ENCODE measurements around the gene WNT7B. TPM values are rescaled to one million over a fixed set of nuclear protein-coding genes. Genes with fewer than 3 reads are reported as not detected.
A peak's percentile ranks its signal among the peaks of the same experiment; 100 is the strongest.

Gene WNT7B
- total RNA-seq, 6 experiments from 2014 or later, result 0.10 to 0.12 TPM; not detected in 4

DNA sequence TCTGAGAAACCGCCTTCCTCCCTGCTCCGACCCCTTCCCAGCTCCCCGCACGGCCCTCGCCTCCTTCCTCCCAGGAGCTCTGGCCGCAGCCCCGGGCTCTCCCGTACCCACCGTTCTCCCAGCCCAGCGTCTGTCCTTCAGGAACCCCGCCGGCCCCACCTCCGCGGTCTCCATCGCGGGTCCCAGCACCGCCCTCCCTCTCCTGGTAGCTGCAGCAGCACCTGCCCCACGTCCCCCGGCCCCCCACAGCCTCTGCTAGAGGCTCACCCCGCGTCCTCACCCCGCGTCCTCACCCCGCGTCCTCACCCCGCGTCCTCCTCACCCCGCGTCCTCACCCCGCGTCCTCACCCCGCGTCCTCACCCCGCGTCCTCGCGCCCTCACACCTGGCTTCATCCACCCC lies 85.9 kb downstream of the WNT7B start:
- H3K27me3 ChIP-seq, result no peaks in the 10 kb centered on the region
- H3K9me3 ChIP-seq, result no peaks in the 10 kb centered on the region
- H3K4me1 ChIP-seq, result no peaks in the 10 kb centered on the region
- H3K4me3 ChIP-seq, result no peak overlapping the region
- intact Hi-C loops (cut with DNase I), result no loop called here
- no peak overlapping the region for H3K27ac ChIP-seq
- DNase-seq (peak in 1 of 3 donors; percentile 52), ATAC-seq (no peak)
- no peaks in the 10 kb centered on the region for H3K36me3 ChIP-seq
- TF ChIP-seq POLR2A (IDR thresholded peaks at IDR 0.05), result no peak
- TF ChIP-seq, protein P1, sequence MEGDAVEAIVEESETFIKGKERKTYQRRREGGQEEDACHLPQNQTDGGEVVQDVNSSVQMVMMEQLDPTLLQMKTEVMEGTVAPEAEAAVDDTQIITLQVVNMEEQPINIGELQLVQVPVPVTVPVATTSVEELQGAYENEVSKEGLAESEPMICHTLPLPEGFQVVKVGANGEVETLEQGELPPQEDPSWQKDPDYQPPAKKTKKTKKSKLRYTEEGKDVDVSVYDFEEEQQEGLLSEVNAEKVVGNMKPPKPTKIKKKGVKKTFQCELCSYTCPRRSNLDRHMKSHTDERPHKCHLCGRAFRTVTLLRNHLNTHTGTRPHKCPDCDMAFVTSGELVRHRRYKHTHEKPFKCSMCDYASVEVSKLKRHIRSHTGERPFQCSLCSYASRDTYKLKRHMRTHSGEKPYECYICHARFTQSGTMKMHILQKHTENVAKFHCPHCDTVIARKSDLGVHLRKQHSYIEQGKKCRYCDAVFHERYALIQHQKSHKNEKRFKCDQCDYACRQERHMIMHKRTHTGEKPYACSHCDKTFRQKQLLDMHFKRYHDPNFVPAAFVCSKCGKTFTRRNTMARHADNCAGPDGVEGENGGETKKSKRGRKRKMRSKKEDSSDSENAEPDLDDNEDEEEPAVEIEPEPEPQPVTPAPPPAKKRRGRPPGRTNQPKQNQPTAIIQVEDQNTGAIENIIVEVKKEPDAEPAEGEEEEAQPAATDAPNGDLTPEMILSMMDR (IDR thresholded peaks at IDR 0.05), result no peak
- WGBS (ENCODE audit: insufficient coverage, low coverage, low lambda C conversion rate, missing lambda C conversion rate), result 81% methylated on average over 25 of the region's 37 CpGs

DNA sequence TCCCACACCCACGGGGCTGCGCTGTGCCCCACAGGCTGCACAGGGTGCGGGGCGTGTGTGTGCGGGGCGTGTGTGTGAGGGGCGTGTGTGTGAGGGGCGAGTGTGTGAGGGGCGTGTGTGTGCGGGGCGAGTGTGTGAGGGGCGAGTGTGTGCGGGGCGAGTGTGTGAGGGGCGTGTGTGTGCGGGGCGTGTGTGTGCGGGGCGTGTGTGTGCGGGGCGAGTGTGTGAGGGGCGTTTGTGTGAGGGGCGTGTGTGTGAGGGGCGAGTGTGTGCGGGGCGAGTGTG lies 86.7 kb downstream of the WNT7B start:
- H3K27ac ChIP-seq, result no peak overlapping the region
- 96% methylated on average over 26 of the region's 26 CpGs for WGBS (ENCODE audit: insufficient coverage, low coverage, low lambda C conversion rate, missing lambda C conversion rate)
- H3K36me3 ChIP-seq, result no peaks in the 10 kb centered on the region
- no peaks in the 10 kb centered on the region for H3K9me3 ChIP-seq
- DNase-seq (no peak), ATAC-seq (no peak)
- intact Hi-C loops (cut with DNase I), result no loop called here
- no peaks in the 10 kb centered on the region for H3K27me3 ChIP-seq
- no peak for TF ChIP-seq POLR2A (IDR thresholded peaks at IDR 0.05)
- TF ChIP-seq, protein P1 (IDR thresholded peaks at IDR 0.05), result no peak
- H3K4me1 ChIP-seq, result no peaks in the 10 kb centered on the region
- no peak overlapping the region for H3K4me3 ChIP-seq

DNA sequence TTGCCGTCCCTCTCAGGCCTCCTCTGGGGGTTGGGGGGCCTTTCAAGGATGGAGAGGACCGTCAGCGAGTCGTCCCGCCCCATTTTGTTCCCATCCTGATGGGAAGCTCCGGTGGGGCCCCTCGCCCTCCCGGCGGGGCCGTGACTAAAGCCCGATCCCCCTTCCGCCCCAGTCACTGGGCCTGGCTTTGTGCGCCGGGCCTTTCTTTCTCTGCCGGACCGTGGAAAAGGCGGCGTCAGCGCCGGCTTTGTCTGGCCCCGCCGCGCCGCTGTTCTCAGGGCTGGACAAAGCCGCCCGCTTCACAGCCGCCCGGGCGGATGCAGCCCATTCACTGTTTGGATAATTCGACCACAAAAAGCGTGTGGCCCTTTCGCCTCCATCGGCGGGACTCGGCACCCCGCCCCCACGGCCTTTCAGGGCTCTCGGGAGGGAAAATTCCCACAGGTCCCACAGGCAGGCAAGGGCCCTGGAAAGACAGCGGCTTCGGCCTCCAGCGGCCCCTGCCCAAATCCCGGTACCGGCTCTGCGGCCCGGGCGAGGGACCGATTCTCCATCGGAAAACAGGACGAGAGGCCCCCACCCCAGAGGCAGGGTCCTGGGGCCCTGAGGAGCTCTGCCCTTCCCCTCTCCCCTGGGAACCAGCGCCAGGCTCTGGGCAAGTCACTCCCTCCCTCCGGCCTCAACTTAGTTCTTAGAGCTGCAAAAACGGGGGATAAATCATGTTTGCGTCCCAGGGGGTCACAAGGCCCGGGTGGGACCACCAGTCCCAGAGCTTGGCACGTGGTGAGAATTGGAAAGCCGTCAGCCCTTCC lies 87.2 kb downstream of the WNT7B start:
- no peak overlapping the region for H3K27ac ChIP-seq
- H3K9me3 ChIP-seq, result no peaks in the 10 kb centered on the region
- H3K27me3 ChIP-seq, result no peaks in the 10 kb centered on the region
- no peak overlapping the region for H3K4me3 ChIP-seq
- intact Hi-C loops (cut with DNase I), result no loop called here
- no peaks in the 10 kb centered on the region for H3K36me3 ChIP-seq
- ATAC-seq, result no peak
- 18% methylated on average over 15 of the region's 56 CpGs for WGBS (ENCODE audit: insufficient coverage, low coverage, low lambda C conversion rate, missing lambda C conversion rate)
- no peak for TF ChIP-seq POLR2A (IDR thresholded peaks at IDR 0.05)
- TF ChIP-seq, protein P1 (IDR thresholded peaks at IDR 0.05), result no peak
- H3K4me1 ChIP-seq, result no peaks in the 10 kb centered on the region
- peak in 1 of 3 donors; percentile 48 for DNase-seq

DNA sequence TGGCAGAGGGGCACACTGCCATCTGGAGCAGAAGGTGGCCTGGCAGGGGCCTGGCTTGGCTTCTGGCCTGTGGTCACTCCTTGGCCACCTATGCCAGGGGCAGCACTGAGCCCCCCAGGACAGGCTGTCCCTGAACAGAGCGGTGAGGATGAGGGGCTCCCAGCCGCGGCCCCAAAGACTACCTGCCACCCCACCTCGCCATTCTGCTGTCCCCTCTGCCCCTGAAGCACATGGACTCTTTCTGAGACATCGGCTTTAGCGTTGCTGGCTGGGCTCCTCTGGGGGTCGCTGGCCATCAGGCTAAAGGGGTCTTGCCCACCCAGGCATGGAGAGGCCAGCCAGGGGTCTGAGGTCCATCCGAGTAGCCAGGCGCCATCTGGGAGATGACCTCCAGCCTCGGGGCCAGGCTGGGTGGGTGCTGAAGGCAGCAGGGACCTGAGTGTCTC lies 87.8 kb downstream of the WNT7B start:
- H3K9me3 ChIP-seq, result no peaks in the 10 kb centered on the region
- DNase-seq (no peak), ATAC-seq (no peak)
- H3K36me3 ChIP-seq, result no peaks in the 10 kb centered on the region
- intact Hi-C loops (cut with DNase I), result no loop called here
- no peaks in the 10 kb centered on the region for H3K27me3 ChIP-seq
- no peak overlapping the region for H3K4me3 ChIP-seq
- H3K27ac ChIP-seq, result no peak overlapping the region
- WGBS (ENCODE audit: insufficient coverage, low coverage, low lambda C conversion rate, missing lambda C conversion rate), result no CpG with 5 or more reads among the region's 10 CpGs
- no peaks in the 10 kb centered on the region for H3K4me1 ChIP-seq
- TF ChIP-seq, protein P1 (IDR thresholded peaks at IDR 0.05), result no peak
- no peak for TF ChIP-seq POLR2A (IDR thresholded peaks at IDR 0.05)
